GM18858 (cell line): Measurements from ENCODE around the gene PARP8.

Experiments used
- ATAC-seq: cut with Tn5 transposase; IDR thresholded peaks from one replicate; pipeline ENCODE4 v1.9.1; 2021; ENCODE audit not compliant: unreplicated experiment

Gene PARP8

GRCh38 chr5:50832657-50833284 is 166.3 kb downstream of the PARP8 start:
- ATAC-seq, result no peak

DNA sequence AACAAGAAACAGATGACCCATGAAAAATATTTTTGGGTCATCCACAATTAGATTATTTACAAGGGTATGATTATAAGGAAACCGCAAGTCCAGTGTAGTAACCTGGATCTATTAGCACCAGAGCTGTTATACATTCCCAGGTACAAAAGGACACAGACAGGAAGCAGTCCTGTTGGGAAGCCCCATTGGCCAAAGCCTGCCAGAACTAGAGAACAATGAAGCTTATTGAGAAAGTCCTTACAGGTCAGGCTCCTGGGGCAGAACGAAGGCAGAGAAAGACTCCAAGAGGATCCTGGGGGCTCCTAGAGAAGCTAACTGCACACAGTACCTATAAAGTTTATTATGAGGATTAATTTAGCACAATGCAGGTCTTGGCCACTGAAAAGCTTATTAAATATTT is 169.9 kb downstream of the PARP8 start:
- ATAC-seq, result no peak

- ATAC-seq, result no peak
Measured at GRCh38 chr5:50839472-50839871, 173.0 kb downstream of the PARP8 start.

- no peak for ATAC-seq
Measured at GRCh38 chr5:50843091-50843490, 176.7 kb downstream of the PARP8 start.

DNA sequence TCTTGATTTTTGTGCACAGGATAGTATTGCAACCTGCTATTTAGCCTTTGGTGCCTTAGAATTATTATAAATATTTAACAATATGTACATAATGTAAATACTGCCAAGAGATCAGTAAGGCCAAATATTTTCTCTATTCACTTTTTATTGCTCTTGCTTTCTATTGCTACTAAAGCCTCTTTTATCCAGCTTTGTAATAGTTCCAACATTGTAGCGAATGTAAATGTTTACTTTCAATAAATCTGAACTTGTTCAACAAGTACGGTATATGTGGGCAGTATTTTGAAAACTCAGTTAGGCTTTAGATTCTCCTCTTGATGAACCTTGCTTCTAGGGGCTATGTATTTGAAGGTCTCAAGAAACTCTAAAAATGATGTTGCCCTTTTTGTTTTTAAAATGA is 179.8 kb downstream of the PARP8 start:
- no peak for ATAC-seq

DNA sequence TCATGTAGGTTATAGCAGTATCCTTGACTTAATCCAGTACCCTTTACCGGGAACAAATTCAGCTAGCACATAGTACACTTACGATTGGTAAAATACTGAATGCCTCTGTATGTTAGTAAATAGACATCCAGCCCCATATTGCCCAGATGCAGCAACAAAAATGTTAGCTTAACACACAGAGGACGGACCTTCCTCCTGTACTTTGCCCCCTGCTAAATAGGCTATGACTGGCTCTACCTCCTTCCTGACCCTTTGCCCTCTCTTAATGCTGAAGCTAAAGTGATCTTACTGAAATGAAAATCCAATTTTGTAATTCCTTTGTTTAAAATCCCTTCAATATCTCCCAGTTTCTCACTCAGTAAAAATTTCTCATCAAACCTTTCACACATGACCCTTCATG is 183.1 kb downstream of the PARP8 start:
- no peak for ATAC-seq

DNA sequence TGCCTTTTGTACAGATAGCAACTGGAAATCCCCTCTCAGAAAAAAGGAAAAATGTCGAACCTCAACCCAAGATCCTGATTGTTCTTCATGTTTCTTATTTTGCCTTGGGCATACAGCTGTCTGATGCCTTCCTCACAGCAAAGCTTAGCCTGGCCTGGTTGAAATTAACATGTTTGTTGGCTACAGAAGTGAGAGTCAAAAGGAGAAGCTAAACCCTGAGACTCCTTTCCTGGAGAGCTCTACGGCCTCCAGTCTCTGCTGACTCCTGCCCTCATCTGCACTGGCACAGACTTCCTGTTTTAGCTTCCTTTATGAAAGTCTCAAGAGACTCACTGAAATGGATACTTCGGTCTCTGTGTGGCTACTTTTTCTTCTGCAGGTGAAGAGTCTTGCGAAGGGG is 186.7 kb downstream of the PARP8 start:
- ATAC-seq, result peak; percentile 78

- ATAC-seq, result no peak
Measured at GRCh38 chr5:50854082-50854481, 187.6 kb downstream of the PARP8 start.

- ATAC-seq, result no peak
Measured at GRCh38 chr5:50855001-50855400, 188.6 kb downstream of the PARP8 start.

DNA sequence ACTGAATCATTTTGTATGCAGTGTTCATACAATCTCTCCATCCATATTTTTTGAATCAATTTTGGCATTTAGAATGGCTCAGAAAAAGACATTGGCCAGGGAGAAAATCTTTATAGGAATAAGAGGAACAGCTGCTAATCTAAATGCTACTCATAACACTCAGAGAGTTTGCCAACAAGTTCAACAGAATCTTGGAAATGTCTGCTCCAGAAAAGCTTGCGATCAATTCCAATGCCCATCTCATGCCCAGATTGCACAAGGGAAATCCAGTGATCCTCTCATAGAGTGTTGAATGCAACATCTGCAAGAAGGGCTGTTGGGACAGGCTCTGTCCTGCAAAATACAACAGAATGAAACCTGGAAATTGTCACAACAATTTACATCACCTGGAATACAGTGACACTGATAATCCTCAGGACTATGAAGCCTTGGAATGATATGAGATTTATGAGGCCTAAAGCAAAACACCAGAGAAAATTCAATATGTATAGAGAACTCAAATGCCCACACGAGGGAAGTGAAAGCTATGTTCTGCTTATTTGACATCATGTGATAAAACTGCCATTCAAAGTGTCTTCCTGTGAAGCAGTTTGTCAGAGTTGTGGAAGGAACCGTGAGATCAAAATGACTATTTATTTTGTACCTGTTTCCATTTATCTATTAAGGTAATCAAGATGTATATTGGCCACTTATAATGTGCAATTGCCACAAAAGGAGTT is 190.1 kb downstream of the PARP8 start:
- peak; percentile 80 for ATAC-seq

GRCh38 chr5:50863534-50864170 is 197.2 kb downstream of the PARP8 start:
- ATAC-seq, result no peak

DNA sequence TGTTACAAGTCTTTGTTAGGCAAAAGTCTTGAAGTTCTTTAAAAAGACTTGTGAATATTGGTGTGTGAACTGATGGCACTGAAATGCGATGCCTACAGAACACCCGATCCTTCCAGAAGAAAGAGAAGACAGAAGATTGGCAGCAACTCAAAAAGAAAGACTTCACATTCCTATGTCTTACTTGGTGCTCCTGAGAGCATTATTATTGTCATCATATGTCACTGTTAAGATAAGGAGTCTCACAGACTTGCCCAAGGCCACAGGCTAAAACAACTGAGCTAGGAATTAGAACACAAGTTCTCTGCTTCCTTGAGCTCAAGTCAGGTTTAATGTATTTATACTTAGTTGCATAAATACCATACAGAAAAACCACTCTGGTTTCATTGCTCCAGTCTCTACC is 198.0 kb downstream of the PARP8 start:
- ATAC-seq, result no peak

DNA sequence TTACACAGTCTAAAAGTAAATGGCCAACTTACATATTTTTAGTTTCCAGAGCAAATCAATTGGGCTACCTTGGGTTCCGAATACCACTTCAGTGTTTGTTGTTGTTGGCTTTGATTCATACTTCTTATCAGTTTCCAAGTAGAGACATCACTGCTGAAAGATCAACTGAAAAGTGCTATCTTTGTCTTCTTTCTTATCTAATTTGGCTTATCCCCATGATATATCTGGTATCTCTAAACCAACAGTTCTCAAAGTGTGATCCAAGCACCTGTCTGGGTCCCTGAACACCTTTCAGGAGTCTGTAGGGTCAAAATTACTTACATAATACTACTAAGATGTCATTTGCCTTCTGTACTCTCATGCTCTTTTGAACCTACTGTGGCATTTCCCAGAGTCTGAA is 200.0 kb downstream of the PARP8 start:
- ATAC-seq, result no peak

- ATAC-seq, result no peak
Measured at GRCh38 chr5:50867140-50867539, 200.7 kb downstream of the PARP8 start.

GRCh38 chr5:50873595-50874277 is 207.3 kb downstream of the PARP8 start:
- no peak for ATAC-seq

GRCh38 chr5:50874306-50875001 is 208.0 kb downstream of the PARP8 start:
- no peak for ATAC-seq

GRCh38 chr5:50875002-50875344 is 208.5 kb downstream of the PARP8 start:
- no peak for ATAC-seq

GRCh38 chr5:50878470-50878869 is 212.0 kb downstream of the PARP8 start:
- no peak for ATAC-seq

DNA sequence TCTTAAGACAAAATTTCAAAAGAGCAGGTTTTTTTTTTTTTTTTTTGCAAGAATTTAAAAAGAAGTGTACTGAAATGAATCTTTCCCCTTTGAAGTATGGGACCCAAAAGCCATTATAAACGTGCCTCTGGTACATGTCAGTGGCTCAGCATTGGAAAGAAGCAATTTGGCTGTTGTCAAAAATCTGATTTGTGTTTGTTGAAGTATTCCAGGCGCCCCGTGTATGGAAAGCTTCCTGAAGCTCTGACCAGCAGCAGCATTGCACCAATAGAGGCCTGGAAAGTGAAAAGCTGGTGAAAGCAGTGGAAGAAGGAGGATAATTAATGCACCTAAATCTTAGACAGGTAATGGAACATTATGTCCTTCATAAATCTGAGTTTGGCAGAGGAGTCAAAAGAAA is 215.0 kb downstream of the PARP8 start:
- no peak for ATAC-seq

DNA sequence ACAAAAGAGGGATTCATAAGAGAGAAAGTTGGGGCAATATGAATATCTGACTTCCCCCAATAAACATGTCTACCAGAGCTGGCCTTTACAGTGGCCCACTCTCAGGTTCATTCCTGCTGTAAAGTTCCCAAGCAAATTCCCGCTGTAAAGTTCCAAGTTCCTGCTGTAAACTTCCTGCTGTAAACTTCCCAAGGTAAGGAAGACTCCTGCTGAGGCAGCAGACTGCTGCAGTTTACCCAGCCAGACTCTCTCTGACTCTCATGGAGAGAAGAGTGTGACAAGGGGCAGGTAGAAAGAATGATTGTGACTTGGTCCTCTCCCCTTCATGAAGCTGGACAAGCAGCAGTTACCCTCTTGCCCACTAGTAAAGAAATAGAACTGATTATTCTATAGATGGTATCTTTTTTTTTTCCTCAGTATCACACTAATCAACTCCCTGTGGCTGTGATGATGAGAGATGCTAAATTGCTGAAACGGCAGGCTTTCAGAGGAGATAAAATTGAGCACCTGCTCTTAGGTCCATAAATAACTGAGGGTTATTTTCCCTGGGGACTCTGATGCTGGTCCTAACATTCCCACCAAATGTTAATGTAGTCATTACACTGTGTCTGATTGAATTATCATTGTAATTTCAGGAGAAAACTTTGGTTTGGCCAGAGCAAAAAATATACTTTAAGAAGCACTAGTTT is 220.4 kb downstream of the PARP8 start:
- no peak for ATAC-seq
